Activated CD4-positive, alpha-beta T cell treated with anti-CD3 and anti-CD28 coated beads, Interleukin-2, amount 50 U/mL, for 4 hours (primary cell): Measurements from ENCODE around the gene TNFRSF11A.

Experiments used
- DNase-seq, 2 experiments: peaks; one replicate each; pipeline ENCODE4 v3.0.0-alpha.2; 2020

Gene TNFRSF11A

GRCh38 chr18:62345909-62346308, 20.8 kb downstream of the TNFRSF11A start:
- DNase-seq: no peak

- no peak for DNase-seq
Observed at GRCh38 chr18:62346333-62347088, 21.4 kb downstream of the TNFRSF11A start.

GRCh38 chr18:62347089-62347506, 22.0 kb downstream of the TNFRSF11A start:
- no peak for DNase-seq

- DNase-seq: no peak
Observed at GRCh38 chr18:62348474-62348873, 23.4 kb downstream of the TNFRSF11A start.

GRCh38 chr18:62353170-62353569, 28.1 kb downstream of the TNFRSF11A start:
- no peak for DNase-seq

GRCh38 chr18:62354151-62354550, 29.0 kb downstream of the TNFRSF11A start:
- DNase-seq: no peak

- no peak for DNase-seq
Observed at GRCh38 chr18:62357079-62357719, 32.1 kb downstream of the TNFRSF11A start.

GRCh38 chr18:62360805-62361204, 35.7 kb downstream of the TNFRSF11A start:
- DNase-seq: no peak

GRCh38 chr18:62361288-62361687, 36.2 kb downstream of the TNFRSF11A start:
- DNase-seq: no peak

- DNase-seq: no peak
Observed at GRCh38 chr18:62364558-62364957, 39.4 kb downstream of the TNFRSF11A start.

- DNase-seq: no peak
Observed at GRCh38 chr18:62365420-62365819, 40.3 kb downstream of the TNFRSF11A start.

- no peak for DNase-seq
Observed at GRCh38 chr18:62366992-62367391, 41.9 kb downstream of the TNFRSF11A start.

- no peak for DNase-seq
Observed at GRCh38 chr18:62368100-62368499, 43.0 kb downstream of the TNFRSF11A start.

- DNase-seq: no peak
Observed at GRCh38 chr18:62369129-62369644, 44.1 kb downstream of the TNFRSF11A start.

- DNase-seq: no peak
Observed at GRCh38 chr18:62370366-62370765, 45.3 kb downstream of the TNFRSF11A start.

- no peak for DNase-seq
Observed at GRCh38 chr18:62371436-62371835, 46.3 kb downstream of the TNFRSF11A start.

- DNase-seq: no peak
Observed at GRCh38 chr18:62372156-62372555, 47.0 kb downstream of the TNFRSF11A start.

- no peak for DNase-seq
Observed at GRCh38 chr18:62372882-62373281, 47.8 kb downstream of the TNFRSF11A start.

GRCh38 chr18:62374410-62374965, 49.4 kb downstream of the TNFRSF11A start:
- no peak for DNase-seq

- DNase-seq: no peak
Observed at GRCh38 chr18:62377131-62377807, 52.2 kb downstream of the TNFRSF11A start.

- DNase-seq: no peak
Observed at GRCh38 chr18:62379051-62379450, 53.9 kb downstream of the TNFRSF11A start.

GRCh38 chr18:62381373-62381772, 56.3 kb downstream of the TNFRSF11A start:
- no peak for DNase-seq

- DNase-seq: no peak
Observed at GRCh38 chr18:62384068-62384467, 59.0 kb downstream of the TNFRSF11A start.
